Osteocyte (in vitro differentiated cells): ENCODE results near the gene ABHD17A. TPM values are rescaled to one million over a fixed set of nuclear protein-coding genes. Genes with fewer than 3 reads are reported as not detected.

Source experiments
- DNase-seq: peaks from one replicate; pipeline ENCODE4 v3.0.0; 2021; ENCODE audit warnings: mixed read lengths; ENCODE audit not compliant: unreplicated experiment; ENCODE audit errors: extremely low spot score
- H3K27ac Mint-ChIP-seq: one replicate; pipeline ENCODE4 v1.8.0; 2021; ENCODE audit warnings: mild to moderate bottlenecking, mixed read lengths; ENCODE audit not compliant: unreplicated experiment
- H3K27me3 Mint-ChIP-seq: one replicate; pipeline ENCODE4 v1.8.0; 2021; ENCODE audit warnings: mixed read lengths; ENCODE audit not compliant: unreplicated experiment
- H3K36me3 Mint-ChIP-seq: one replicate; pipeline ENCODE4 v1.8.0; 2021; ENCODE audit warnings: mixed read lengths; ENCODE audit not compliant: unreplicated experiment
- H3K4me1 Mint-ChIP-seq: one replicate; pipeline ENCODE4 v1.8.0; 2021; ENCODE audit warnings: mixed read lengths; ENCODE audit not compliant: unreplicated experiment
- H3K4me3 Mint-ChIP-seq: one replicate; pipeline ENCODE4 v1.8.0; 2021; ENCODE audit warnings: mild to moderate bottlenecking, moderate library complexity, mixed read lengths; ENCODE audit not compliant: unreplicated experiment
- H3K9me3 Mint-ChIP-seq: one replicate; pipeline ENCODE4 v1.8.0; 2021; ENCODE audit warnings: mixed read lengths; ENCODE audit not compliant: unreplicated experiment
- CTCF ChIP-seq: fragments of 200-600 bp; sonication (generic); IDR thresholded peaks from 2 replicates; pipeline ENCODE4 v1.5.0; 2021; ENCODE audit warnings: antibody characterized with exemption, mild to moderate bottlenecking, moderate library complexity
- total RNA-seq: library from RNA; stranded (reverse); gene quantifications from 2 replicates; pipeline ENCODE4 v1.2.1, GENCODE V29; 2021

ABHD17A gene
- total RNA-seq, 1 donor from 2014 or later: 63.4 TPM

DNA sequence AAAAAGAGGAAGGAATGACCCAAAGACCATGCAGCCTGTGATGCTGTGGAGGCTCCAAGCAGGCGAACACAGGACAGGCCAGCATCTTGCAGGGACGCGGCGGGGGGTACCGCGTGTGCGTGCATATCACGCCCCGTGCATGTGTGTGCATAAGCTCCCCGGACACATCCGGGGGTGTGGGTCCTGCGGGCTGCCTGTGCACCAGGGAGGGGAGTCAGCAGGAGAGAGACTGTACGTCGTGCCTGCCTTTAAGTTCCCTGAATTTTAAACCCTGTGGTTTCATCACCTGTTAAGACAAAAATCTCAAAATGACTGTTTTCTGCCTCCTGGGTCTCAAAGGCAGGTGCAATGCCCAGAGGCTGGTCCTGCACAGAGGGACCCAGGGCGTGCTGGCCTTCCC, 36.5 kb upstream of the ABHD17A start:
- Mint-ChIP-seq H3K36me3 (peaks cover 23% of the 10 kb centered on the region), H3K27ac (no peak overlapping the region), H3K4me3 (no peak overlapping the region), H3K9me3 (no peaks in the 10 kb centered on the region), H3K4me1 (no peaks in the 10 kb centered on the region), H3K27me3 (no peaks in the 10 kb centered on the region)
- no peak for TF ChIP-seq CTCF
- DNase-seq: no peak

GRCh38 chr19:1921326-1921725, 36.0 kb upstream of the ABHD17A start:
- TF ChIP-seq CTCF: no peak
- H3K36me3 Mint-ChIP-seq: peaks cover 23% of the 10 kb centered on the region
- H3K4me1 Mint-ChIP-seq: no peaks in the 10 kb centered on the region
- no peaks in the 10 kb centered on the region for H3K9me3 Mint-ChIP-seq
- H3K27me3 Mint-ChIP-seq: no peaks in the 10 kb centered on the region
- no peak overlapping the region for H3K4me3 Mint-ChIP-seq
- DNase-seq: no peak
- no peak overlapping the region for H3K27ac Mint-ChIP-seq

DNA sequence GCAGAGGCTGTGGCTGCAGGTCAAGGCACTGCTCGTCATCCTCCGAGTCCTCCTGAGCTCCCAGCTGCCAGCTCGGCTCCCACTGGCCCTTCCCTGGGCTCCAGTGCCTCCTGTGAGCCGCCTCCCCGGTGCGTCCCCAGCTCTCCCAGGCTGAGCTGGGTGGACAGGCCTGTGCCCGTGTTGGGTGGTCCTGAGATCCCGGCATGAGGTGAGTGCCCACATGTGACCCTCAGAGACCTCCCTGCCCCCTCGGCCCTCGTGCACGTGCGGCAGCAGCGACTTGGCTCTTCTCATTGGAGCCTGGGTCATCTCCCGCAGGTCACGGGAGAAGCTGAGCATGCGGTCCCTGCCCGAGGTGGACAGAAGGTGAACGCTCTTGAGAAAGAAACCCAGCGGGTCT, 35.3 kb upstream of the ABHD17A start:
- Mint-ChIP-seq H3K27ac (no peak overlapping the region), H3K9me3 (no peaks in the 10 kb centered on the region), H3K36me3 (peaks cover 23% of the 10 kb centered on the region), H3K27me3 (no peaks in the 10 kb centered on the region), H3K4me1 (no peaks in the 10 kb centered on the region), H3K4me3 (no peak overlapping the region)
- DNase-seq: no peak
- no peak for TF ChIP-seq CTCF

DNA sequence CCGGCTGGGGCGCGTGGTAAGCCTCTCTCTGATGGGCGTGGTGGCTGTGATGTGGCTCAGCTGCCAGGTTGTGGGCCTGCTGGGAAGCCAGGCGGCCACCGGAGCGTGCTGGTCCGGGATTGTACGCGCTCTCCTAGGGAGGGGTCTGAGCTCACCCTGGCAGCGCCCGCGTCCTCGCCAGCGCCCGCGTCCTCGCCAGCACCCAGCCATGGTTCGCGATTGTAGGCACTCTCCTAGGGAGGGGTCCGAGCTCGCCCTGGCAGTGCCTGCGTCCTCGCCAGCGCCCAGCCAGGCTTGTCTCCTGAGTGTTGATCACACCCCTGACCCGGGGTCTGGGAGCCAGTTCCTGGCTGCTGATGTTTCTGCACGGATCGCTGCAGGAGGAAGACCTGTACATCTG, 33.7 kb upstream of the ABHD17A start:
- peaks cover 20% of the 10 kb centered on the region for H3K36me3 Mint-ChIP-seq
- no peak for TF ChIP-seq CTCF
- H3K9me3 Mint-ChIP-seq: no peaks in the 10 kb centered on the region
- H3K27me3 Mint-ChIP-seq: no peaks in the 10 kb centered on the region
- no peak overlapping the region for H3K4me3 Mint-ChIP-seq
- no peaks in the 10 kb centered on the region for H3K4me1 Mint-ChIP-seq
- H3K27ac Mint-ChIP-seq: no peak overlapping the region
- no peak for DNase-seq

- Mint-ChIP-seq H3K4me3 (no peak overlapping the region), H3K36me3 (peaks cover 20% of the 10 kb centered on the region), H3K9me3 (no peaks in the 10 kb centered on the region), H3K27me3 (no peaks in the 10 kb centered on the region), H3K27ac (no peak overlapping the region), H3K4me1 (peaks cover 1% of the 10 kb centered on the region)
- no peak for DNase-seq
- TF ChIP-seq CTCF: no peak
These were observed 32.6 kb upstream of the ABHD17A start for GRCh38 chr19:1917926-1918325.
